ENCODE measurements around the gene TXNL4B.
"Not testable (repeated sequence)": the region's sequence is repeated elsewhere in the genome, so short reads cannot be mapped to it uniquely, and the experiment has no call there.

TXNL4B gene

GRCh38 chr16:72085002-72085401 lies 8.4 kb downstream of the TXNL4B start:
- in situ Hi-C loops (cut with HindIII; ENCODE audit: low pct_ligation_motif_present, low pct_unique_long_range_greater_than_20kb, low sequenced_read_pairs): no loop called here
- no peak for DNase-seq

- no peak for DNase-seq
- in situ Hi-C loops (cut with HindIII; ENCODE audit: low pct_ligation_motif_present, low pct_unique_long_range_greater_than_20kb, low sequenced_read_pairs): no loop called here
Observed at GRCh38 chr16:72084445-72084844, 9.0 kb downstream of the TXNL4B start.

GRCh38 chr16:72083778-72084404 lies 9.5 kb downstream of the TXNL4B start:
- in situ Hi-C loops (cut with HindIII; ENCODE audit: low pct_ligation_motif_present, low pct_unique_long_range_greater_than_20kb, low sequenced_read_pairs): no loop called here
- no peak for DNase-seq

- DNase-seq; in situ Hi-C loops (cut with HindIII; ENCODE audit: low pct_ligation_motif_present, low pct_unique_long_range_greater_than_20kb, low sequenced_read_pairs): not testable (repeated sequence)
Observed at GRCh38 chr16:72076991-72077706, 16.3 kb downstream of the TXNL4B start.

GRCh38 chr16:72075067-72075466 lies 18.4 kb downstream of the TXNL4B start:
- DNase-seq; in situ Hi-C loops (cut with HindIII; ENCODE audit: low pct_ligation_motif_present, low pct_unique_long_range_greater_than_20kb, low sequenced_read_pairs): not testable (repeated sequence)

- no peak for DNase-seq
- in situ Hi-C loops (cut with HindIII; ENCODE audit: low pct_ligation_motif_present, low pct_unique_long_range_greater_than_20kb, low sequenced_read_pairs): no loop called here
Observed at GRCh38 chr16:72073560-72074230, 19.7 kb downstream of the TXNL4B start.

- DNase-seq: no peak
- in situ Hi-C loops (cut with HindIII; ENCODE audit: low pct_ligation_motif_present, low pct_unique_long_range_greater_than_20kb, low sequenced_read_pairs): no loop called here
Observed at GRCh38 chr16:72072514-72073342, 20.7 kb downstream of the TXNL4B start.

- in situ Hi-C loops (cut with HindIII; ENCODE audit: low pct_ligation_motif_present, low pct_unique_long_range_greater_than_20kb, low sequenced_read_pairs): no loop called here
- DNase-seq: no peak
Observed at GRCh38 chr16:72068930-72069329, 24.5 kb downstream of the TXNL4B start.

- in situ Hi-C loops (cut with HindIII; ENCODE audit: low pct_ligation_motif_present, low pct_unique_long_range_greater_than_20kb, low sequenced_read_pairs): no loop called here
- DNase-seq: peak; percentile 56
Observed at GRCh38 chr16:72066747-72067146, 26.7 kb downstream of the TXNL4B start.

- in situ Hi-C loops (cut with HindIII; ENCODE audit: low pct_ligation_motif_present, low pct_unique_long_range_greater_than_20kb, low sequenced_read_pairs): no loop called here
- DNase-seq: no peak
Observed at GRCh38 chr16:72064361-72064894, 29.0 kb downstream of the TXNL4B start.

- DNase-seq: no peak
- in situ Hi-C loops (cut with HindIII; ENCODE audit: low pct_ligation_motif_present, low pct_unique_long_range_greater_than_20kb, low sequenced_read_pairs): no loop called here
Observed at GRCh38 chr16:72061564-72061963, 31.9 kb downstream of the TXNL4B start.

GRCh38 chr16:72060405-72060804 lies 33.0 kb downstream of the TXNL4B start:
- in situ Hi-C loops (cut with HindIII; ENCODE audit: low pct_ligation_motif_present, low pct_unique_long_range_greater_than_20kb, low sequenced_read_pairs): no loop called here
- no peak for DNase-seq

GRCh38 chr16:72059060-72059459 lies 34.4 kb downstream of the TXNL4B start:
- in situ Hi-C loops (cut with HindIII; ENCODE audit: low pct_ligation_motif_present, low pct_unique_long_range_greater_than_20kb, low sequenced_read_pairs); DNase-seq: not testable (repeated sequence)

GRCh38 chr16:72057313-72057712 lies 36.1 kb downstream of the TXNL4B start:
- in situ Hi-C loops (cut with HindIII; ENCODE audit: low pct_ligation_motif_present, low pct_unique_long_range_greater_than_20kb, low sequenced_read_pairs); DNase-seq: not testable (repeated sequence)

GRCh38 chr16:72055911-72056310 lies 37.5 kb downstream of the TXNL4B start:
- DNase-seq: no peak
- in situ Hi-C loops (cut with HindIII; ENCODE audit: low pct_ligation_motif_present, low pct_unique_long_range_greater_than_20kb, low sequenced_read_pairs): no loop called here

GRCh38 chr16:72054254-72054847 lies 39.1 kb downstream of the TXNL4B start, which contains the start of gene HP:
HP (plus strand) TSS chr16:72054505; CDS start chr16:72054653, 148 bp downstream.
- DNase-seq; in situ Hi-C loops (cut with HindIII; ENCODE audit: low pct_ligation_motif_present, low pct_unique_long_range_greater_than_20kb, low sequenced_read_pairs): not testable (repeated sequence)

- no peak for DNase-seq
- in situ Hi-C loops (cut with HindIII; ENCODE audit: low pct_ligation_motif_present, low pct_unique_long_range_greater_than_20kb, low sequenced_read_pairs): no loop called here
Observed at GRCh38 chr16:72051818-72052217, 41.6 kb downstream of the TXNL4B start.

- no peak for DNase-seq
- in situ Hi-C loops (cut with HindIII; ENCODE audit: low pct_ligation_motif_present, low pct_unique_long_range_greater_than_20kb, low sequenced_read_pairs): no loop called here
Observed at GRCh38 chr16:72050769-72051464, 42.5 kb downstream of the TXNL4B start.
